Gastroesophageal sphincter (tissue), 4 donors: ENCODE results near the gene NMNAT1. TPM values are rescaled to one million over a fixed set of nuclear protein-coding genes. Genes with fewer than 3 reads are reported as not detected.
A peak's percentile ranks its signal among the peaks of the same experiment; 100 is the strongest.

Experiments used
- ATAC-seq: fragments of 150-250 bp; one replicate; pipeline ENCODE4 v1.9.1; 2016; ENCODE audit warnings: mild to moderate bottlenecking, moderate library complexity
- H3K27ac ChIP-seq, 4 donors: fragments of 200-600 bp; sonication (generic) in 3 of 4; 1 replicate in 3 of 4; 2 replicates in 1 of 4; pipeline ENCODE4 v1.5.1; 2016 to 2019
- H3K27me3 ChIP-seq: fragments of 200-600 bp; sonication (generic); one replicate; pipeline ENCODE4 v1.5.1; 2019
- H3K36me3 ChIP-seq, 2 donors: fragments of 200-600 bp; sonication (generic); one replicate each; pipeline ENCODE4 v1.5.1; 2019; ENCODE audit warnings: control low read depth in 1 of 2
- H3K4me1 ChIP-seq, 3 donors: fragments of 200-600 bp; sonication (generic); 1 replicate in 2 of 3; 2 replicates in 1 of 3; pipeline ENCODE4 v1.5.1; 2016 to 2019; ENCODE audit warnings: control low read depth in 2 of 3
- H3K4me3 ChIP-seq, 2 donors: fragments of 200-600 bp; sonication (generic); one replicate each; pipeline ENCODE4 v1.5.1; 2019; ENCODE audit warnings: mild to moderate bottlenecking in 1 of 2, moderate library complexity in 1 of 2
- H3K9me3 ChIP-seq, 3 donors: fragments of 200-600 bp; sonication (generic); one replicate each; pipeline ENCODE4 v1.5.1; 2017 to 2019; ENCODE audit warnings: control low read depth in 2 of 3
- EP300 ChIP-seq: sonication (generic); formaldehyde crosslinking; IDR thresholded peaks from one replicate; pipeline ENCODE4 v1.6.1; 2017; ENCODE audit warnings: antibody characterized with exemption, mild to moderate bottlenecking
- POLR2A ChIP-seq, 2 donors: fragments of 450-650 bp; IDR thresholded peaks; one replicate each; pipeline ENCODE4 v1.6.1; 2017; ENCODE audit warnings: antibody characterized with exemption in 2 of 2, mild to moderate bottlenecking in 2 of 2, moderate library complexity in 1 of 2
- POLR2AphosphoS5 ChIP-seq: sonication (generic); formaldehyde crosslinking; IDR thresholded peaks from one replicate; pipeline ENCODE4 v1.6.1; 2017; ENCODE audit warnings: antibody characterized with exemption
- WGBS, 2 donors: methylation state at CpG; one replicate each; pipeline ENCODE4 v1.1.5; 2018; ENCODE audit warnings: low coverage in 1 of 2; 5-methylcytosine and 5-hydroxymethylcytosine counted together
- total RNA-seq, 4 donors: library from RNA; depleted of rRNA; stranded (reverse); fragments of >200 nt; gene quantifications; one replicate each; pipeline ENCODE4 v1.1.0, GENCODE V29; 2016
- TF ChIP-seq, protein P1 (sequence below), 4 experiments: fragments of 200-600 bp in 2 of 4; fragments of 450-650 bp in 2 of 4; sonication (generic) in 1 of 4; IDR thresholded peaks; one replicate each; pipeline ENCODE4 v1.5.1; 2017 to 2019; ENCODE audit warnings: antibody characterized with exemption in 4 of 4, mild to moderate bottlenecking in 2 of 4, moderate library complexity in 2 of 4

Gene NMNAT1
- total RNA-seq, 4 donors from 2014 or later, result 6.1 to 12.6 (median 9.7) TPM

- H3K36me3 ChIP-seq, result no peaks in the 10 kb centered on the region
- TF ChIP-seq, protein P1, sequence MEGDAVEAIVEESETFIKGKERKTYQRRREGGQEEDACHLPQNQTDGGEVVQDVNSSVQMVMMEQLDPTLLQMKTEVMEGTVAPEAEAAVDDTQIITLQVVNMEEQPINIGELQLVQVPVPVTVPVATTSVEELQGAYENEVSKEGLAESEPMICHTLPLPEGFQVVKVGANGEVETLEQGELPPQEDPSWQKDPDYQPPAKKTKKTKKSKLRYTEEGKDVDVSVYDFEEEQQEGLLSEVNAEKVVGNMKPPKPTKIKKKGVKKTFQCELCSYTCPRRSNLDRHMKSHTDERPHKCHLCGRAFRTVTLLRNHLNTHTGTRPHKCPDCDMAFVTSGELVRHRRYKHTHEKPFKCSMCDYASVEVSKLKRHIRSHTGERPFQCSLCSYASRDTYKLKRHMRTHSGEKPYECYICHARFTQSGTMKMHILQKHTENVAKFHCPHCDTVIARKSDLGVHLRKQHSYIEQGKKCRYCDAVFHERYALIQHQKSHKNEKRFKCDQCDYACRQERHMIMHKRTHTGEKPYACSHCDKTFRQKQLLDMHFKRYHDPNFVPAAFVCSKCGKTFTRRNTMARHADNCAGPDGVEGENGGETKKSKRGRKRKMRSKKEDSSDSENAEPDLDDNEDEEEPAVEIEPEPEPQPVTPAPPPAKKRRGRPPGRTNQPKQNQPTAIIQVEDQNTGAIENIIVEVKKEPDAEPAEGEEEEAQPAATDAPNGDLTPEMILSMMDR (IDR thresholded peaks at IDR 0.05), result no peak
- no peak for TF ChIP-seq EP300
- TF ChIP-seq POLR2A (IDR thresholded peaks at IDR 0.05), result no peak
- no peak for TF ChIP-seq POLR2AphosphoS5
- ATAC-seq, result no peak
- no peaks in the 10 kb centered on the region for H3K27me3 ChIP-seq
- H3K4me3 ChIP-seq, result no peak overlapping the region
- H3K27ac ChIP-seq, result peak overlapping the region in 2 of 4 donors; percentile 73 to 74
- no peaks in the 10 kb centered on the region for H3K9me3 ChIP-seq
- 80% methylated on average over 1 of the region's 6 CpGs; no CpG with 5 or more reads in 1 of the 2 donors for WGBS, 2 donors
- H3K4me1 ChIP-seq, result peaks cover 0 to 32% (median 12%) of the 10 kb centered on the region in 3 donors
These were observed 41.2 kb upstream of the NMNAT1 start for GRCh38 chr1:9902060-9902452.

- TF ChIP-seq, protein P1 (IDR thresholded peaks at IDR 0.05), result no peak
- TF ChIP-seq POLR2AphosphoS5 (no peak), POLR2A (IDR thresholded peaks at IDR 0.05) (no peak), EP300 (no peak)
- Histone ChIP-seq H3K27ac (no peak overlapping the region), H3K9me3 (no peaks in the 10 kb centered on the region), H3K27me3 (no peaks in the 10 kb centered on the region), H3K4me1 (peaks cover 0 to 49% (median 18%) of the 10 kb centered on the region in 3 donors), H3K4me3 (no peak overlapping the region), H3K36me3 (no peaks in the 10 kb centered on the region)
- WGBS, 2 donors, result 88 to 89% methylated on average over 3 to 6 of the region's 9 CpGs
- ATAC-seq, result no peak
These were observed 39.3 kb upstream of the NMNAT1 start for GRCh38 chr1:9903801-9904527.

- Histone ChIP-seq H3K27ac (no peak overlapping the region), H3K4me1 (peaks cover 0 to 54% (median 22%) of the 10 kb centered on the region in 3 donors), H3K36me3 (no peaks in the 10 kb centered on the region), H3K9me3 (no peaks in the 10 kb centered on the region), H3K27me3 (no peaks in the 10 kb centered on the region), H3K4me3 (no peak overlapping the region)
- 50 to 64% methylated on average over 1 to 3 of the region's 3 CpGs for WGBS, 2 donors
- ATAC-seq, result no peak
- no peak for TF ChIP-seq POLR2A (IDR thresholded peaks at IDR 0.05)
- TF ChIP-seq POLR2AphosphoS5, result no peak
These were observed 38.7 kb upstream of the NMNAT1 start for GRCh38 chr1:9904596-9904995.

DNA sequence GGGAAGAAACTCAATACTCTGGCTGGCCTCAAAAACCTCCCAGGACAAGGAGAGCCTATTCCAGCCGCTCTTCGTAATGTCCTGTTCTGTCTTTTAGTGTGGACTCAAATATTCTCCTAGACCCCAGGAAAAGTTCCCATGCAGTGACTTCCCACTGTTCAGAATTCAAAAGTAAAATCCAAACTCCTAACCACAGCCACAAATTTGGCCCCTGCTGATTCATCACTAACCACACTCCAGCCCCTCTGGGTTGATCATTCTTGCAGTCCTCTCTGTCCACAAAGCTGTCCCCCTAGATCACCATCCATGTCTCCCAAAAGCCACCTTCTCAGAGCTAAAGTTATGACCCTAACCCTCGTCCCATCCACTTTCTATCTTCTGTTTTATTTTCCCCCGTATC is 38.3 kb upstream of the NMNAT1 start:
- WGBS, 2 donors, result 72 to 83% methylated on average over 4 of the region's 4 CpGs

GRCh38 chr1:9906466-9906865 is 36.8 kb upstream of the NMNAT1 start:
- Histone ChIP-seq H3K27ac (no peak overlapping the region), H3K27me3 (no peaks in the 10 kb centered on the region), H3K4me3 (no peak overlapping the region), H3K4me1 (peaks cover 0 to 42% (median 15%) of the 10 kb centered on the region in 3 donors), H3K9me3 (no peaks in the 10 kb centered on the region), H3K36me3 (no peaks in the 10 kb centered on the region)
- ATAC-seq, result no peak
- WGBS, 2 donors, result 93 to 100% methylated on average over 2 of the region's 2 CpGs
- no peak for TF ChIP-seq POLR2A (IDR thresholded peaks at IDR 0.05)
- TF ChIP-seq, protein P1 (IDR thresholded peaks at IDR 0.05), result no peak
- no peak for TF ChIP-seq POLR2AphosphoS5
- no peak for TF ChIP-seq EP300

More for the DNA sequence above, 38.3 kb upstream of the NMNAT1 start:
- Histone ChIP-seq H3K27ac (no peak overlapping the region), H3K4me1 (peaks cover 0 to 50% (median 22%) of the 10 kb centered on the region in 3 donors), H3K4me3 (no peak overlapping the region), H3K36me3 (no peaks in the 10 kb centered on the region), H3K9me3 (no peaks in the 10 kb centered on the region), H3K27me3 (no peaks in the 10 kb centered on the region)
- TF ChIP-seq, protein P1 (IDR thresholded peaks at IDR 0.05), result no peak
- no peak for TF ChIP-seq POLR2AphosphoS5
- no peak for TF ChIP-seq POLR2A (IDR thresholded peaks at IDR 0.05)
- no peak for TF ChIP-seq EP300
- ATAC-seq, result no peak
